GM08714 (cell line): Measurements from ENCODE around the gene ESPNL.
"Not testable (repeated sequence)": the region's sequence is repeated elsewhere in the genome, so short reads cannot be mapped to it uniquely, and the experiment has no call there.

Source experiments
- H3K4me3 ChIP-seq: fragments of 200-500 bp; sonication (Bioruptor generic); 2 replicates; pipeline ENCODE4 v1.5.1; 2014; ENCODE audit warnings: mild to moderate bottlenecking, low read length, inconsistent platforms
- ZNF274 ChIP-seq: IDR thresholded peaks from 2 replicates; pipeline ENCODE4 v1.6.1; 2012; ENCODE audit warnings: mild to moderate bottlenecking, low read depth, low read length

ESPNL gene

GRCh38 chr2:238066218-238066617 is 33.9 kb upstream of the ESPNL start:
- TF ChIP-seq ZNF274 = no peak
- H3K4me3 ChIP-seq = no peak overlapping the region

- H3K4me3 ChIP-seq = not testable (repeated sequence)
Observed at GRCh38 chr2:238066718-238067117, 33.4 kb upstream of the ESPNL start.

GRCh38 chr2:238067939-238068338 is 32.2 kb upstream of the ESPNL start:
- no peak for TF ChIP-seq ZNF274
- H3K4me3 ChIP-seq = no peak overlapping the region

- no peak overlapping the region; the same call in 1 of the 2 replicates for H3K4me3 ChIP-seq
- no peak for TF ChIP-seq ZNF274
Observed at GRCh38 chr2:238069021-238069709, 31.0 kb upstream of the ESPNL start.

- H3K4me3 ChIP-seq = no peak overlapping the region
- TF ChIP-seq ZNF274 = no peak
Observed at GRCh38 chr2:238069877-238070276, 30.3 kb upstream of the ESPNL start.

GRCh38 chr2:238075397-238075796 is 24.7 kb upstream of the ESPNL start:
- no peak overlapping the region for H3K4me3 ChIP-seq
- TF ChIP-seq ZNF274 = no peak

GRCh38 chr2:238077292-238077691 is 22.8 kb upstream of the ESPNL start:
- H3K4me3 ChIP-seq = no peak overlapping the region
- TF ChIP-seq ZNF274 = no peak

GRCh38 chr2:238079874-238080327 is 20.2 kb upstream of the ESPNL start:
- no peak for TF ChIP-seq ZNF274
- no peak overlapping the region for H3K4me3 ChIP-seq

- no peak for TF ChIP-seq ZNF274
- no peak overlapping the region for H3K4me3 ChIP-seq
Observed at GRCh38 chr2:238080518-238080917, 19.6 kb upstream of the ESPNL start.

- TF ChIP-seq ZNF274 = no peak
- no peak overlapping the region for H3K4me3 ChIP-seq
Observed at GRCh38 chr2:238081150-238081549, 19.0 kb upstream of the ESPNL start.

- no peak for TF ChIP-seq ZNF274
- no peak overlapping the region for H3K4me3 ChIP-seq
Observed at GRCh38 chr2:238081561-238081960, 18.6 kb upstream of the ESPNL start.

- no peak for TF ChIP-seq ZNF274
- H3K4me3 ChIP-seq = no peak overlapping the region
Observed at GRCh38 chr2:238082151-238082550, 18.0 kb upstream of the ESPNL start.

- TF ChIP-seq ZNF274 = no peak
Observed at GRCh38 chr2:238082827-238083226, 17.3 kb upstream of the ESPNL start.

GRCh38 chr2:238083919-238084318 is 16.2 kb upstream of the ESPNL start:
- TF ChIP-seq ZNF274 = no peak
- H3K4me3 ChIP-seq = no peak overlapping the region

More at GRCh38 chr2:238082827-238083226, 17.3 kb upstream of the ESPNL start:
- no peak overlapping the region for H3K4me3 ChIP-seq

- H3K4me3 ChIP-seq = no peak overlapping the region
- no peak for TF ChIP-seq ZNF274
Observed at GRCh38 chr2:238084761-238085160, 15.4 kb upstream of the ESPNL start.

- no peak overlapping the region for H3K4me3 ChIP-seq
- TF ChIP-seq ZNF274 = no peak
Observed at GRCh38 chr2:238085899-238086298, 14.2 kb upstream of the ESPNL start.
